Liver (tissue), 3 donors: Measurements from ENCODE around the gene ZNF878.

Experiments used
- JUND ChIP-seq, 2 donors: IDR thresholded peaks; 2 replicates each; pipeline ENCODE4 v1.6.1; 2016; ENCODE audit warnings: antibody characterized with exemption in 2 of 2
- RXRA ChIP-seq, 2 donors: IDR thresholded peaks; 2 replicates each; pipeline ENCODE4 v1.6.1; 2017 to 2018; ENCODE audit warnings: antibody characterized with exemption in 2 of 2, mild to moderate bottlenecking in 1 of 2
- TAF1 ChIP-seq: conservative IDR thresholded peaks from 2 replicates; pipeline ENCODE4 v1.6.1; 2016; ENCODE audit warnings: antibody characterized with exemption, mild to moderate bottlenecking
- YY1 ChIP-seq: IDR thresholded peaks from 2 replicates; pipeline ENCODE4 v1.6.1; 2016; ENCODE audit warnings: antibody characterized with exemption, mild to moderate bottlenecking
- TF ChIP-seq, protein P1 (sequence below): fragments of 150-350 bp; IDR thresholded peaks from 2 replicates; pipeline ENCODE4 v1.5.1; 2017; ENCODE audit warnings: improper control_type of control experiment, low read depth, low read length; ENCODE audit not compliant: missing input control
- TF ChIP-seq, protein P2 (sequence below): IDR thresholded peaks from 2 replicates; pipeline ENCODE4 v1.6.1; 2016; ENCODE audit warnings: antibody characterized with exemption
- donor health status: healthy.
- donor health status: healthy.

GRCh38 chr19:12035220-12036172, 17.3 kb downstream of the ZNF878 start, which contains the start of gene ZNF433:
- TF ChIP-seq, protein P1, sequence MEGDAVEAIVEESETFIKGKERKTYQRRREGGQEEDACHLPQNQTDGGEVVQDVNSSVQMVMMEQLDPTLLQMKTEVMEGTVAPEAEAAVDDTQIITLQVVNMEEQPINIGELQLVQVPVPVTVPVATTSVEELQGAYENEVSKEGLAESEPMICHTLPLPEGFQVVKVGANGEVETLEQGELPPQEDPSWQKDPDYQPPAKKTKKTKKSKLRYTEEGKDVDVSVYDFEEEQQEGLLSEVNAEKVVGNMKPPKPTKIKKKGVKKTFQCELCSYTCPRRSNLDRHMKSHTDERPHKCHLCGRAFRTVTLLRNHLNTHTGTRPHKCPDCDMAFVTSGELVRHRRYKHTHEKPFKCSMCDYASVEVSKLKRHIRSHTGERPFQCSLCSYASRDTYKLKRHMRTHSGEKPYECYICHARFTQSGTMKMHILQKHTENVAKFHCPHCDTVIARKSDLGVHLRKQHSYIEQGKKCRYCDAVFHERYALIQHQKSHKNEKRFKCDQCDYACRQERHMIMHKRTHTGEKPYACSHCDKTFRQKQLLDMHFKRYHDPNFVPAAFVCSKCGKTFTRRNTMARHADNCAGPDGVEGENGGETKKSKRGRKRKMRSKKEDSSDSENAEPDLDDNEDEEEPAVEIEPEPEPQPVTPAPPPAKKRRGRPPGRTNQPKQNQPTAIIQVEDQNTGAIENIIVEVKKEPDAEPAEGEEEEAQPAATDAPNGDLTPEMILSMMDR, result no peak
- TF ChIP-seq JUND (IDR thresholded peaks at IDR 0.05) (no peak), YY1 (peak; percentile 56), RXRA (IDR thresholded peaks at IDR 0.05) (peak; percentile 11 to 34), TAF1 (peak; percentile 52)
- TF ChIP-seq, protein P2, sequence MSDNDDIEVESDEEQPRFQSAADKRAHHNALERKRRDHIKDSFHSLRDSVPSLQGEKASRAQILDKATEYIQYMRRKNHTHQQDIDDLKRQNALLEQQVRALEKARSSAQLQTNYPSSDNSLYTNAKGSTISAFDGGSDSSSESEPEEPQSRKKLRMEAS, result no peak
